ENCODE data around the gene TCF7L2.

TCF7L2 gene

GRCh38 chr10:112984756-112985155 lies 34.7 kb downstream of the TCF7L2 start:
- H3K9me3 ChIP-seq (ENCODE audit: control extremely low read depth in 1 of 5, control insufficient read depth in 4 of 5, insufficient read depth in 2 of 5, low read depth in 1 of 5, low read length in 4 of 5), result no peaks in the 10 kb centered on the region
- H3K27ac ChIP-seq (ENCODE audit: insufficient read depth in 1 of 2, low read depth in 1 of 2, low read length in 2 of 2, poor library complexity in 1 of 2, severe bottlenecking in 2 of 2), result no peak overlapping the region
- CTCF ChIA-PET, result interaction anchor here (1.2 to 1.8 kb wide), 5 partner anchors 9 to 39 kb away, joined by 3 to 5 read pairs (median 5); no protein-coding TSS in a partner anchor
- H3K36me3 ChIP-seq (ENCODE audit: control insufficient read depth in 4 of 4, insufficient read depth in 4 of 4, low read length in 3 of 4), result no peaks in the 10 kb centered on the region
- 89% methylated on average over 8 of the region's 8 CpGs for WGBS (ENCODE audit: insufficient coverage)
- POLR2A ChIA-PET, result no interaction called here
- H3K4me1 ChIP-seq (ENCODE audit: control extremely low read depth in 1 of 4, control insufficient read depth in 4 of 4, insufficient read depth in 4 of 4, low read length in 3 of 4), result peaks cover 15 to 68% (median 49%) of the 10 kb centered on the region in 4 experiments
- peaks cover 0 to 5% (median 1%) of the 10 kb centered on the region in 5 experiments for H3K27me3 ChIP-seq (replicated peaks in 2 of 5; ENCODE audit: control insufficient read depth in 4 of 5, insufficient read depth in 5 of 5, low read length in 4 of 5)
- H3K4me3 ChIP-seq (ENCODE audit: control insufficient read depth in 1 of 7, extremely low read depth in 1 of 7, insufficient read depth in 4 of 7, low read depth in 2 of 7, low read length in 6 of 7), result no peak overlapping the region
- no peak for DNase-seq

- 54% methylated on average over 2 of the region's 7 CpGs for WGBS (ENCODE audit: insufficient coverage)
- peak overlapping the region in 3 of 7 experiments; percentile 26 to 49 (median 42) for H3K4me3 ChIP-seq (ENCODE audit: control insufficient read depth in 1 of 7, extremely low read depth in 1 of 7, insufficient read depth in 4 of 7, low read depth in 2 of 7, low read length in 6 of 7)
- ChIA-PET POLR2A (no interaction called here), CTCF (interaction anchor here (0.8 to 1.8 kb wide), 4 partner anchors 10 to 399 kb away, joined by 3 to 5 read pairs (median 4); no protein-coding TSS in a partner anchor)
- peaks cover 15 to 73% (median 48%) of the 10 kb centered on the region in 4 experiments for H3K4me1 ChIP-seq (ENCODE audit: control extremely low read depth in 1 of 4, control insufficient read depth in 4 of 4, insufficient read depth in 4 of 4, low read length in 3 of 4)
- H3K36me3 ChIP-seq (ENCODE audit: control insufficient read depth in 4 of 4, insufficient read depth in 4 of 4, low read length in 3 of 4), result no peaks in the 10 kb centered on the region
- peaks cover 0 to 5% (median under 1%) of the 10 kb centered on the region in 5 experiments for H3K27me3 ChIP-seq (replicated peaks in 2 of 5; ENCODE audit: control insufficient read depth in 4 of 5, insufficient read depth in 5 of 5, low read length in 4 of 5)
- H3K9me3 ChIP-seq (ENCODE audit: control extremely low read depth in 1 of 5, control insufficient read depth in 4 of 5, insufficient read depth in 2 of 5, low read depth in 1 of 5, low read length in 4 of 5), result no peaks in the 10 kb centered on the region
- DNase-seq, result peak; percentile 72 to 92 (median 92)
- no peak overlapping the region for H3K27ac ChIP-seq (ENCODE audit: insufficient read depth in 1 of 2, low read depth in 1 of 2, low read length in 2 of 2, poor library complexity in 1 of 2, severe bottlenecking in 2 of 2)
These were observed 35.9 kb downstream of the TCF7L2 start for GRCh38 chr10:112985690-112986543.

- POLR2A ChIA-PET, result no interaction called here
- H3K4me3 ChIP-seq (ENCODE audit: control insufficient read depth in 1 of 7, extremely low read depth in 1 of 7, insufficient read depth in 4 of 7, low read depth in 2 of 7, low read length in 6 of 7), result peak overlapping the region in 2 of 7 experiments; percentile 26 to 49
- CTCF ChIA-PET, result interaction anchor here (0.8 to 1.8 kb wide), 4 partner anchors 10 to 398 kb away, joined by 3 to 5 read pairs (median 4); no protein-coding TSS in a partner anchor
These were observed 36.6 kb downstream of the TCF7L2 start for GRCh38 chr10:112986544-112987190.

GRCh38 chr10:112988839-112989406 lies 38.9 kb downstream of the TCF7L2 start:
- 72% methylated on average over 4 of the region's 7 CpGs for WGBS (ENCODE audit: insufficient coverage)
- H3K9me3 ChIP-seq (ENCODE audit: control extremely low read depth in 1 of 5, control insufficient read depth in 4 of 5, insufficient read depth in 2 of 5, low read depth in 1 of 5, low read length in 4 of 5), result no peaks in the 10 kb centered on the region
- peak in 2 of 3 donors; percentile 34 to 45 for DNase-seq
- H3K4me3 ChIP-seq (ENCODE audit: control insufficient read depth in 1 of 7, extremely low read depth in 1 of 7, insufficient read depth in 4 of 7, low read depth in 2 of 7, low read length in 6 of 7), result no peak overlapping the region
- ChIA-PET CTCF (no interaction called here), POLR2A (no interaction called here)
- peaks cover 0 to 5% (median 0%) of the 10 kb centered on the region in 5 experiments for H3K27me3 ChIP-seq (replicated peaks in 2 of 5; ENCODE audit: control insufficient read depth in 4 of 5, insufficient read depth in 5 of 5, low read length in 4 of 5)
- no peak overlapping the region for H3K27ac ChIP-seq (ENCODE audit: insufficient read depth in 1 of 2, low read depth in 1 of 2, low read length in 2 of 2, poor library complexity in 1 of 2, severe bottlenecking in 2 of 2)
- peaks cover 0 to 2% (median 0%) of the 10 kb centered on the region in 4 experiments for H3K36me3 ChIP-seq (ENCODE audit: control insufficient read depth in 4 of 4, insufficient read depth in 4 of 4, low read length in 3 of 4)
- peaks cover 15 to 57% (median 39%) of the 10 kb centered on the region in 4 experiments for H3K4me1 ChIP-seq (ENCODE audit: control extremely low read depth in 1 of 4, control insufficient read depth in 4 of 4, insufficient read depth in 4 of 4, low read length in 3 of 4)

More at GRCh38 chr10:112986544-112987190, 36.6 kb downstream of the TCF7L2 start:
- H3K4me1 ChIP-seq (ENCODE audit: control extremely low read depth in 1 of 4, control insufficient read depth in 4 of 4, insufficient read depth in 4 of 4, low read length in 3 of 4), result peaks cover 15 to 66% (median 41%) of the 10 kb centered on the region in 4 experiments
- 86% methylated on average over 6 of the region's 8 CpGs for WGBS (ENCODE audit: insufficient coverage)
- no peaks in the 10 kb centered on the region for H3K36me3 ChIP-seq (ENCODE audit: control insufficient read depth in 4 of 4, insufficient read depth in 4 of 4, low read length in 3 of 4)
- H3K27me3 ChIP-seq (replicated peaks in 2 of 5; ENCODE audit: control insufficient read depth in 4 of 5, insufficient read depth in 5 of 5, low read length in 4 of 5), result peaks cover 0 to 5% (median 0%) of the 10 kb centered on the region in 5 experiments
- H3K9me3 ChIP-seq (ENCODE audit: control extremely low read depth in 1 of 5, control insufficient read depth in 4 of 5, insufficient read depth in 2 of 5, low read depth in 1 of 5, low read length in 4 of 5), result no peaks in the 10 kb centered on the region
- no peak overlapping the region for H3K27ac ChIP-seq (ENCODE audit: insufficient read depth in 1 of 2, low read depth in 1 of 2, low read length in 2 of 2, poor library complexity in 1 of 2, severe bottlenecking in 2 of 2)
- peak in 2 of 3 donors; percentile 50 to 61 for DNase-seq

GRCh38 chr10:112989826-112990225 lies 39.8 kb downstream of the TCF7L2 start:
- Histone ChIP-seq H3K9me3 (ENCODE audit: control extremely low read depth in 1 of 5, control insufficient read depth in 4 of 5, insufficient read depth in 2 of 5, low read depth in 1 of 5, low read length in 4 of 5) (no peaks in the 10 kb centered on the region), H3K4me1 (ENCODE audit: control extremely low read depth in 1 of 4, control insufficient read depth in 4 of 4, insufficient read depth in 4 of 4, low read length in 3 of 4) (peaks cover 15 to 49% (median 38%) of the 10 kb centered on the region in 4 experiments), H3K4me3 (ENCODE audit: control insufficient read depth in 1 of 7, extremely low read depth in 1 of 7, insufficient read depth in 4 of 7, low read depth in 2 of 7, low read length in 6 of 7) (no peak overlapping the region), H3K27me3 (replicated peaks in 2 of 5; ENCODE audit: control insufficient read depth in 4 of 5, insufficient read depth in 5 of 5, low read length in 4 of 5) (peaks cover 0 to 4% (median 0%) of the 10 kb centered on the region in 5 experiments), H3K36me3 (ENCODE audit: control insufficient read depth in 4 of 4, insufficient read depth in 4 of 4, low read length in 3 of 4) (peaks cover 0 to 2% (median 0%) of the 10 kb centered on the region in 4 experiments), H3K27ac (ENCODE audit: insufficient read depth in 1 of 2, low read depth in 1 of 2, low read length in 2 of 2, poor library complexity in 1 of 2, severe bottlenecking in 2 of 2) (no peak overlapping the region)
- no CpG with 5 or more reads among the region's 5 CpGs for WGBS (ENCODE audit: insufficient coverage)
- DNase-seq, result no peak
- POLR2A ChIA-PET, result no interaction called here
- CTCF ChIA-PET, result no interaction called here

- Histone ChIP-seq H3K36me3 (ENCODE audit: control insufficient read depth in 4 of 4, insufficient read depth in 4 of 4, low read length in 3 of 4) (peaks cover 0 to 2% (median under 1%) of the 10 kb centered on the region in 4 experiments), H3K27ac (ENCODE audit: insufficient read depth in 1 of 2, low read depth in 1 of 2, low read length in 2 of 2, poor library complexity in 1 of 2, severe bottlenecking in 2 of 2) (no peak overlapping the region), H3K27me3 (replicated peaks in 2 of 5; ENCODE audit: control insufficient read depth in 4 of 5, insufficient read depth in 5 of 5, low read length in 4 of 5) (no peaks in the 10 kb centered on the region), H3K4me3 (ENCODE audit: control insufficient read depth in 1 of 7, extremely low read depth in 1 of 7, insufficient read depth in 4 of 7, low read depth in 2 of 7, low read length in 6 of 7) (no peak overlapping the region), H3K9me3 (ENCODE audit: control extremely low read depth in 1 of 5, control insufficient read depth in 4 of 5, insufficient read depth in 2 of 5, low read depth in 1 of 5, low read length in 4 of 5) (no peaks in the 10 kb centered on the region), H3K4me1 (ENCODE audit: control extremely low read depth in 1 of 4, control insufficient read depth in 4 of 4, insufficient read depth in 4 of 4, low read length in 3 of 4) (peaks cover 15 to 48% (median 35%) of the 10 kb centered on the region in 4 experiments)
- ChIA-PET POLR2A (no interaction called here), CTCF (no interaction called here)
- WGBS (ENCODE audit: insufficient coverage), result 100% methylated on average over 1 of the region's 8 CpGs
- no peak for DNase-seq
These were observed 40.2 kb downstream of the TCF7L2 start for GRCh38 chr10:112990271-112990670.

Data from common myeloid progenitor, CD34-positive (primary cell).